Liver (tissue), 9 donors: ENCODE measurements around the gene MIOX. TPM values are rescaled to one million over a fixed set of nuclear protein-coding genes. Genes with fewer than 3 reads are reported as not detected.

Source experiments
- DNase-seq: peaks from one replicate; pipeline ENCODE4 v3.0.0-alpha.2; 2017; ENCODE audit warnings: low spot score
- H3K27ac ChIP-seq, 2 donors: one replicate each; pipeline ENCODE4 v1.7.0; 2013; ENCODE audit warnings: inconsistent platforms in 2 of 2, low read length in 2 of 2, control low read depth in 1 of 2, low read depth in 1 of 2, mild to moderate bottlenecking in 1 of 2
- H3K27me3 ChIP-seq, 4 donors: one replicate each; pipeline versions ENCODE4 v1.6.1 to v1.7.0; 2013; ENCODE audit warnings: low read length in 3 of 4, inconsistent platforms in 1 of 4, mild to moderate bottlenecking in 1 of 4, moderate library complexity in 1 of 4; ENCODE audit not compliant: control insufficient read depth in 4 of 4, insufficient read depth in 4 of 4
- H3K36me3 ChIP-seq, 4 donors: one replicate each; pipeline versions ENCODE4 v1.6.1 to v1.7.0; 2013; ENCODE audit warnings: low read length in 3 of 4, mild to moderate bottlenecking in 3 of 4, low read depth in 1 of 4, moderate library complexity in 1 of 4; ENCODE audit not compliant: control insufficient read depth in 4 of 4, insufficient read depth in 3 of 4
- H3K4me1 ChIP-seq, 4 donors: one replicate each; pipeline versions ENCODE4 v1.6.1 to v1.7.0; 2013; ENCODE audit warnings: low read length in 3 of 4, mild to moderate bottlenecking in 3 of 4, moderate library complexity in 1 of 4; ENCODE audit not compliant: control insufficient read depth in 4 of 4, insufficient read depth in 4 of 4
- H3K4me3 ChIP-seq, 3 donors: one replicate each; pipeline versions ENCODE4 v1.6.1 to v1.7.0; 2013; ENCODE audit warnings: low read length in 3 of 3, control low read depth in 1 of 3, low read depth in 1 of 3, mild to moderate bottlenecking in 1 of 3
- H3K9ac ChIP-seq, 2 donors: one replicate each; pipeline ENCODE4 v1.7.0; 2013; ENCODE audit warnings: low read length in 2 of 2, mild to moderate bottlenecking in 2 of 2, moderate library complexity in 2 of 2, control low read depth in 1 of 2, low read depth in 1 of 2
- H3K9me3 ChIP-seq, 4 donors: one replicate each; pipeline versions ENCODE4 v1.6.1 to v1.7.0; 2013; ENCODE audit warnings: low read length in 3 of 4; ENCODE audit not compliant: control insufficient read depth in 4 of 4
- ATF3 ChIP-seq: IDR thresholded peaks from 2 replicates; pipeline ENCODE4 v1.6.1; 2016; ENCODE audit warnings: antibody characterized with exemption
- CTCF ChIP-seq: fragments of 150-350 bp; IDR thresholded peaks from 2 replicates; pipeline ENCODE4 v1.5.1; 2017; ENCODE audit warnings: improper control_type of control experiment, low read depth, low read length; ENCODE audit not compliant: missing input control
- EGR1 ChIP-seq, 2 donors: IDR thresholded peaks; 2 replicates each; pipeline ENCODE4 v1.6.1; 2016 to 2018; ENCODE audit warnings: antibody characterized with exemption in 2 of 2, low read depth in 2 of 2
- FOXA1 ChIP-seq: IDR thresholded peaks from 2 replicates; pipeline ENCODE4 v1.6.1; 2016; ENCODE audit warnings: antibody characterized with exemption
- FOXA2 ChIP-seq: IDR thresholded peaks from 2 replicates; pipeline ENCODE4 v1.6.1; 2016; ENCODE audit warnings: antibody characterized with exemption
- GABPA ChIP-seq, 2 donors: IDR thresholded peaks in 1 of 2; conservative IDR thresholded peaks in 1 of 2; 2 replicates each; pipeline ENCODE4 v1.6.1; 2016; ENCODE audit warnings: antibody characterized with exemption in 2 of 2, mild to moderate bottlenecking in 1 of 2, moderate library complexity in 1 of 2
- HNF4A ChIP-seq, 2 donors: conservative IDR thresholded peaks; 2 replicates each; pipeline ENCODE4 v1.6.1; 2016; ENCODE audit warnings: antibody characterized with exemption in 2 of 2, mild to moderate bottlenecking in 2 of 2
- HNF4G ChIP-seq: IDR thresholded peaks from 2 replicates; pipeline ENCODE4 v1.6.1; 2016; ENCODE audit warnings: antibody characterized with exemption
- NR2F2 ChIP-seq: IDR thresholded peaks from 2 replicates; pipeline ENCODE4 v1.6.1; 2016; ENCODE audit warnings: antibody characterized with exemption
- RAD21 ChIP-seq, 2 donors: IDR thresholded peaks; 2 replicates each; pipeline ENCODE4 v1.6.1; 2016; ENCODE audit warnings: antibody characterized with exemption in 2 of 2, mild to moderate bottlenecking in 2 of 2
- REST ChIP-seq: IDR thresholded peaks from 2 replicates; pipeline ENCODE4 v1.6.1; 2016; ENCODE audit warnings: antibody characterized with exemption, mild to moderate bottlenecking
- RXRA ChIP-seq, 2 donors: IDR thresholded peaks; 2 replicates each; pipeline ENCODE4 v1.6.1; 2017 to 2018; ENCODE audit warnings: antibody characterized with exemption in 2 of 2, mild to moderate bottlenecking in 1 of 2
- SP1 ChIP-seq: IDR thresholded peaks from 2 replicates; pipeline ENCODE4 v1.6.1; 2018; ENCODE audit warnings: antibody characterized with exemption, mild to moderate bottlenecking
- YY1 ChIP-seq: IDR thresholded peaks from 2 replicates; pipeline ENCODE4 v1.6.1; 2016; ENCODE audit warnings: antibody characterized with exemption, mild to moderate bottlenecking
- ZBTB33 ChIP-seq: IDR thresholded peaks from 2 replicates; pipeline ENCODE4 v1.6.1; 2016; ENCODE audit warnings: antibody characterized with exemption
- WGBS: extraction: QIAGEN DNeasy Blood & Tissue Kit; methylation state at CpG from one replicate; pipeline ENCODE4 v1.1.7; 2013; 5-methylcytosine and 5-hydroxymethylcytosine counted together
- polyA plus RNA-seq, 2 donors: library from polyadenylated mRNA; stranded (reverse) in 1 of 2; unstranded in 1 of 2; fragments of 200-250 nt in 1 of 2; fragments of >200 nt in 1 of 2; fragmentation: Nextera tagmentation in 1 of 2; extraction: Ambion mirVana in 1 of 2; gene quantifications; one replicate each; pipeline versions ENCODE4 v1.2.1 to v1.2.3, GENCODE V29; 2013 to 2015
- total RNA-seq, 2 donors: library from RNA; depleted of rRNA; stranded (reverse); fragments of >200 nt; gene quantifications; one replicate each; pipeline ENCODE4 v1.2.3, GENCODE V29; 2014
- donor health status: healthy.
- donor health status: healthy.
- donor health status: healthy.
- donor health status: healthy.
- donor health status: healthy.

Gene MIOX
- total and polyA plus RNA-seq, 4 donors, result not detected

GRCh38 chr22:50498322-50498890 is 11.7 kb downstream of the MIOX start:
- TF ChIP-seq HNF4A (conservative IDR thresholded peaks at IDR 0.05) (peak; percentile 52 to 60), FOXA2 (no peak), ATF3 (no peak), SP1 (peak; percentile 76), NR2F2 (peak; percentile 40), GABPA (IDR thresholded peaks at IDR 0.05 in 1 of 2, conservative IDR thresholded peaks at IDR 0.05 in 1 of 2) (no peak), CTCF (peak; percentile 66), YY1 (peak; percentile 7), FOXA1 (no peak), RAD21 (IDR thresholded peaks at IDR 0.05) (peak; percentile 82 to 86), REST (peak; percentile 74), RXRA (IDR thresholded peaks at IDR 0.05) (peak; percentile 51 to 58), ZBTB33 (no peak), HNF4G (no peak)

GRCh38 chr22:50500452-50500851 is 13.8 kb downstream of the MIOX start:
- no peaks in the 10 kb centered on the region for H3K27me3 ChIP-seq
- H3K4me1 ChIP-seq, result peaks cover 2 to 15% (median 13%) of the 10 kb centered on the region in 4 donors
- H3K27ac ChIP-seq, result no peak overlapping the region
- H3K36me3 ChIP-seq, result peaks cover 0 to 16% (median 7%) of the 10 kb centered on the region in 4 donors
- no peak overlapping the region for H3K4me3 ChIP-seq
- no peaks in the 10 kb centered on the region for H3K9me3 ChIP-seq
- no peak overlapping the region for H3K9ac ChIP-seq
- 94% methylated on average over 12 of the region's 12 CpGs for WGBS
- no peak for DNase-seq
- TF ChIP-seq SP1 (no peak), CTCF (no peak), RXRA (IDR thresholded peaks at IDR 0.05) (no peak), HNF4G (no peak), ATF3 (no peak), FOXA1 (no peak), EGR1 (IDR thresholded peaks at IDR 0.05; ENCODE audit: low read depth in 2 of 2) (no peak), RAD21 (IDR thresholded peaks at IDR 0.05) (no peak), HNF4A (conservative IDR thresholded peaks at IDR 0.05) (no peak), REST (no peak)

More at GRCh38 chr22:50498322-50498890, 11.7 kb downstream of the MIOX start:
- WGBS, result 6% methylated on average over 13 of the region's 13 CpGs
- Histone ChIP-seq H3K9ac (no peak overlapping the region), H3K36me3 (peaks cover 0 to 10% (median 5%) of the 10 kb centered on the region in 4 donors), H3K27me3 (no peaks in the 10 kb centered on the region), H3K9me3 (no peaks in the 10 kb centered on the region), H3K4me3 (no peak overlapping the region), H3K4me1 (peaks cover 2 to 15% (median 13%) of the 10 kb centered on the region in 4 donors), H3K27ac (peak overlapping the region; percentile 23 to 37)
- peak; percentile 58 for DNase-seq
